Fibroblast of peridontal ligament (primary cell): ENCODE results near the gene DNM1.

Source experiments
- DNase-seq: peaks from one replicate; pipeline ENCODE4 v3.0.0-alpha.2; 2010; ENCODE audit errors: extremely low read depth

The DNM1 gene

GRCh38 chr9:128203024-128203706 is at the start of gene DNM1:
Gene DNM1 (plus strand): TSS chr9:128203379. CDS start chr9:128203471, 92 bp downstream.
- DNase-seq, result peak; percentile 36

- no peak for DNase-seq
Measured at GRCh38 chr9:128153947-128154695, 49.1 kb upstream of the DNM1 start.

- DNase-seq, result no peak
Measured at GRCh38 chr9:128155736-128156500, 47.3 kb upstream of the DNM1 start.

GRCh38 chr9:128159522-128159783 is 43.7 kb upstream of the DNM1 start:
- no peak for DNase-seq

- DNase-seq, result peak; percentile 86
Measured at GRCh38 chr9:128159784-128160602, 43.2 kb upstream of the DNM1 start, which contains the start of gene BBLN. Gene BBLN (plus strand): TSS chr9:128160265. CDS start chr9:128160408, 143 bp downstream.

GRCh38 chr9:128160603-128160987 is 42.6 kb upstream of the DNM1 start:
- DNase-seq, result no peak

- peak; percentile 8 for DNase-seq
Measured at GRCh38 chr9:128161215-128161902, 41.8 kb upstream of the DNM1 start.

GRCh38 chr9:128162215-128163026 is 40.8 kb upstream of the DNM1 start:
- DNase-seq, result peak; percentile 56

- no peak for DNase-seq
Measured at GRCh38 chr9:128163027-128163515, 40.1 kb upstream of the DNM1 start.

GRCh38 chr9:128163523-128164306 is 39.5 kb upstream of the DNM1 start:
- DNase-seq, result no peak

GRCh38 chr9:128164307-128164885 is 38.8 kb upstream of the DNM1 start:
- DNase-seq, result no peak

- no peak for DNase-seq
Measured at GRCh38 chr9:128166169-128166568, 37.0 kb upstream of the DNM1 start.

GRCh38 chr9:128167209-128167608 is 36.0 kb upstream of the DNM1 start:
- DNase-seq, result no peak

- no peak for DNase-seq
Measured at GRCh38 chr9:128168731-128169308, 34.4 kb upstream of the DNM1 start.

GRCh38 chr9:128169492-128169891 is 33.7 kb upstream of the DNM1 start:
- no peak for DNase-seq

GRCh38 chr9:128169925-128170324 is 33.3 kb upstream of the DNM1 start:
- no peak for DNase-seq

GRCh38 chr9:128174062-128174461 is 29.1 kb upstream of the DNM1 start:
- no peak for DNase-seq

GRCh38 chr9:128175102-128175563 is 28.0 kb upstream of the DNM1 start:
- DNase-seq, result peak; percentile 80

- no peak for DNase-seq
Measured at GRCh38 chr9:128175726-128176125, 27.5 kb upstream of the DNM1 start.
